Epithelial cell of proximal tubule (primary cell): ENCODE measurements around the gene MTO1. TPM values are rescaled to one million over a fixed set of nuclear protein-coding genes. Genes with fewer than 3 reads are reported as not detected.
"Not testable (repeated sequence)": the region's sequence is repeated elsewhere in the genome, so short reads cannot be mapped to it uniquely, and the experiment has no call there.

ENCODE experiments used
- DNase-seq: peaks from one replicate; pipeline ENCODE4 v3.0.0-alpha.2; 2011; ENCODE audit warnings: low read depth
- H3K4me3 ChIP-seq: 2 replicates; pipeline ENCODE4 v1.5.1; 2011; ENCODE audit warnings: low read depth, mild to moderate bottlenecking, low read length
- CTCF ChIP-seq: conservative IDR thresholded peaks from 2 replicates; pipeline ENCODE4 v1.5.1; 2012; ENCODE audit warnings: low read depth, mild to moderate bottlenecking, low read length
- total RNA-seq: library from RNA; depleted of rRNA; stranded (reverse); fragments of >200 nt; gene quantifications from 2 replicates; pipeline ENCODE4 v1.2.3, GENCODE V29; 2015

Gene MTO1
- total RNA-seq, 1 donor from 2014 or later, result 23.5 TPM

- TF ChIP-seq CTCF, result no peak
- no peak for DNase-seq
- H3K4me3 ChIP-seq, result no peak overlapping the region
Observed at GRCh38 chr6:73504160-73504559, 42.6 kb downstream of the MTO1 start.

- no peak overlapping the region for H3K4me3 ChIP-seq
- no peak for DNase-seq
- no peak for TF ChIP-seq CTCF
Observed at GRCh38 chr6:73505142-73505541, 43.6 kb downstream of the MTO1 start.

- not testable (repeated sequence) for DNase-seq, H3K4me3 ChIP-seq
Observed at GRCh38 chr6:73505705-73506104, 44.2 kb downstream of the MTO1 start.

GRCh38 chr6:73506246-73506645 is 44.7 kb downstream of the MTO1 start:
- DNase-seq, result no peak
- H3K4me3 ChIP-seq, result no peak overlapping the region
- no peak for TF ChIP-seq CTCF

- DNase-seq, result no peak
- TF ChIP-seq CTCF, result no peak
- no peak overlapping the region for H3K4me3 ChIP-seq
Observed at GRCh38 chr6:73508776-73509175, 47.2 kb downstream of the MTO1 start.

GRCh38 chr6:73509851-73510250 is 48.3 kb downstream of the MTO1 start:
- no peak for DNase-seq
- TF ChIP-seq CTCF, result no peak
- no peak overlapping the region for H3K4me3 ChIP-seq

- TF ChIP-seq CTCF, result no peak
- no peak for DNase-seq
- no peak overlapping the region for H3K4me3 ChIP-seq
Observed at GRCh38 chr6:73511796-73512195, 50.3 kb downstream of the MTO1 start.

GRCh38 chr6:73513496-73513854 is 51.9 kb downstream of the MTO1 start:
- no peak overlapping the region for H3K4me3 ChIP-seq
- TF ChIP-seq CTCF, result no peak
- DNase-seq, result no peak
